GM19397 (cell line): ENCODE results near the gene PPP2R3C.
A peak's percentile ranks its signal among the peaks of the same experiment; 100 is the strongest.
"Not testable (repeated sequence)": the region's sequence is repeated elsewhere in the genome, so short reads cannot be mapped to it uniquely, and the experiment has no call there.

Source experiments
- ATAC-seq: cut with Tn5 transposase; IDR thresholded peaks from one replicate; pipeline ENCODE4 v1.9.1; 2021; ENCODE audit warnings: mild to moderate bottlenecking, moderate library complexity; ENCODE audit not compliant: unreplicated experiment

The PPP2R3C gene

GRCh38 chr14:35065731-35066130 lies 56.1 kb downstream of the PPP2R3C start:
- not testable (repeated sequence) for ATAC-seq

GRCh38 chr14:35061113-35061791 lies 60.5 kb downstream of the PPP2R3C start:
- not testable (repeated sequence) for ATAC-seq

GRCh38 chr14:35052637-35053036 lies 69.2 kb downstream of the PPP2R3C start:
- no peak for ATAC-seq

GRCh38 chr14:35051796-35052195 lies 70.0 kb downstream of the PPP2R3C start:
- ATAC-seq: no peak

- ATAC-seq: no peak
Observed at GRCh38 chr14:35050652-35051051, 71.1 kb downstream of the PPP2R3C start.

- ATAC-seq: no peak
Observed at GRCh38 chr14:35047976-35048513, 73.7 kb downstream of the PPP2R3C start.

GRCh38 chr14:35046751-35047536 lies 74.8 kb downstream of the PPP2R3C start:
- ATAC-seq: no peak

- ATAC-seq: peak; percentile 97
Observed at GRCh38 chr14:35046048-35046750, 75.6 kb downstream of the PPP2R3C start, which contains the start of gene FAM177A1. TSS of gene FAM177A1 (plus strand) at chr14:35046272. CDS start at chr14:35046464, 192 bp downstream.

GRCh38 chr14:35045798-35046047 lies 76.1 kb downstream of the PPP2R3C start:
- no peak for ATAC-seq

GRCh38 chr14:35044939-35045797 lies 76.6 kb downstream of the PPP2R3C start:
- ATAC-seq: no peak

GRCh38 chr14:35043046-35043445 lies 78.7 kb downstream of the PPP2R3C start:
- no peak for ATAC-seq

GRCh38 chr14:35042632-35043031 lies 79.2 kb downstream of the PPP2R3C start:
- ATAC-seq: no peak

- ATAC-seq: not testable (repeated sequence)
Observed at GRCh38 chr14:35038312-35038711, 83.5 kb downstream of the PPP2R3C start.
